Inflammatory macrophage treated with lipopolysaccharide for 1 hour (primary cell): ENCODE results near the gene E2F4.

ENCODE experiments used
- DNase-seq, 2 donors: peaks; one replicate each; pipeline ENCODE4 v3.0.0-alpha.2; 2020 to 2022

Gene E2F4

GRCh38 chr16:67157892-67158635, 33.9 kb upstream of the E2F4 start:
- DNase-seq: no peak

- DNase-seq: peak; percentile 86 to 87
Observed at GRCh38 chr16:67158637-67159600, 33.0 kb upstream of the E2F4 start.

GRCh38 chr16:67161595-67162058, 30.3 kb upstream of the E2F4 start:
- no peak for DNase-seq

- peak in 1 of 2 donors; percentile 51 for DNase-seq
Observed at GRCh38 chr16:67162506-67163163, 29.3 kb upstream of the E2F4 start.

- no peak for DNase-seq
Observed at GRCh38 chr16:67163164-67163998, 28.6 kb upstream of the E2F4 start.

GRCh38 chr16:67163999-67164558, 27.9 kb upstream of the E2F4 start:
- DNase-seq: no peak

- peak in 1 of 2 donors; percentile 54 for DNase-seq
Observed at GRCh38 chr16:67164599-67165061, 27.3 kb upstream of the E2F4 start, which contains the start of gene HSF4. Gene HSF4 (plus strand): TSS chr16:67164745. CDS start chr16:67164812, 67 bp downstream.

- DNase-seq: no peak
Observed at GRCh38 chr16:67165121-67166078, 26.6 kb upstream of the E2F4 start.

- DNase-seq: no peak
Observed at GRCh38 chr16:67166110-67166547, 25.8 kb upstream of the E2F4 start.

GRCh38 chr16:67166598-67167168, 25.3 kb upstream of the E2F4 start:
- no peak for DNase-seq

GRCh38 chr16:67167588-67167987, 24.4 kb upstream of the E2F4 start:
- no peak for DNase-seq

GRCh38 chr16:67169011-67169451, 22.9 kb upstream of the E2F4 start:
- no peak for DNase-seq

- no peak for DNase-seq
Observed at GRCh38 chr16:67169642-67170167, 22.2 kb upstream of the E2F4 start.

GRCh38 chr16:67170168-67170948, 21.6 kb upstream of the E2F4 start, which contains the start of gene NOL3:
Gene NOL3 (plus strand): TSS chr16:67170538.
- DNase-seq: peak; percentile 63 to 91

GRCh38 chr16:67170949-67171649, 20.9 kb upstream of the E2F4 start:
- DNase-seq: no peak

GRCh38 chr16:67173323-67173722, 18.6 kb upstream of the E2F4 start:
- DNase-seq: no peak

GRCh38 chr16:67173808-67174705, 17.9 kb upstream of the E2F4 start:
- peak in 1 of 2 donors; percentile 49 for DNase-seq
